Fibroblast of mammary gland (primary cell): ENCODE measurements around the gene COL21A1.

Experiments
- DNase-seq: peaks from one replicate; pipeline ENCODE4 v3.0.0-alpha.2; 2010; ENCODE audit warnings: low read depth
- H3K4me3 ChIP-seq: 2 replicates; pipeline ENCODE4 v1.5.1; 2011; ENCODE audit warnings: low read depth, mild to moderate bottlenecking, low read length, moderate library complexity; ENCODE audit not compliant: control insufficient read depth
- CTCF ChIP-seq: conservative IDR thresholded peaks from 2 replicates; pipeline ENCODE4 v1.5.1; 2011; ENCODE audit warnings: low read depth, low read length, inconsistent platforms; ENCODE audit not compliant: control insufficient read depth, insufficient read depth

The COL21A1 gene

GRCh38 chr6:56282391-56282790 is 35.0 kb upstream of the COL21A1 start:
- no peak overlapping the region for H3K4me3 ChIP-seq
- peak; percentile 36 for DNase-seq
- no peak for TF ChIP-seq CTCF

- no peak for TF ChIP-seq CTCF
- H3K4me3 ChIP-seq, result no peak overlapping the region
- no peak for DNase-seq
These were observed 32.7 kb upstream of the COL21A1 start for GRCh38 chr6:56280126-56280525.

GRCh38 chr6:56279331-56280080 is 32.1 kb upstream of the COL21A1 start:
- peak; percentile 23 for DNase-seq
- TF ChIP-seq CTCF, result no peak
- no peak overlapping the region for H3K4me3 ChIP-seq

- DNase-seq, result no peak
- no peak overlapping the region for H3K4me3 ChIP-seq
- TF ChIP-seq CTCF, result no peak
These were observed 30.8 kb upstream of the COL21A1 start for GRCh38 chr6:56278171-56278591.

GRCh38 chr6:56270812-56271441 is 23.5 kb upstream of the COL21A1 start:
- no peak for DNase-seq
- no peak for TF ChIP-seq CTCF
- H3K4me3 ChIP-seq, result no peak overlapping the region

GRCh38 chr6:56268266-56268665 is 20.9 kb upstream of the COL21A1 start:
- H3K4me3 ChIP-seq, result no peak overlapping the region
- DNase-seq, result no peak
- no peak for TF ChIP-seq CTCF
